ENCODE results near the gene TACSTD2.
"Not testable (repeated sequence)": the region's sequence is repeated elsewhere in the genome, so short reads cannot be mapped to it uniquely, and the experiment has no call there.

The TACSTD2 gene

GRCh38 chr1:58563715-58564114 is 13.3 kb downstream of the TACSTD2 start:
- DNase-seq: not testable (repeated sequence)

- DNase-seq: peak; percentile 60 to 87 (median 76)
These were observed 15.4 kb downstream of the TACSTD2 start for GRCh38 chr1:58561633-58562032.

GRCh38 chr1:58555393-58555792 is 21.7 kb downstream of the TACSTD2 start:
- DNase-seq: no peak

- no peak for DNase-seq
These were observed 25.6 kb downstream of the TACSTD2 start for GRCh38 chr1:58551186-58552140.

GRCh38 chr1:58549291-58549690 is 27.8 kb downstream of the TACSTD2 start:
- DNase-seq: not testable (repeated sequence)

GRCh38 chr1:58548371-58548770 is 28.7 kb downstream of the TACSTD2 start:
- peak in 1 of 4 experiments; percentile 5 for DNase-seq

GRCh38 chr1:58546520-58547308 is 30.3 kb downstream of the TACSTD2 start, which contains the start of gene OMA1:
Gene OMA1 (minus strand): TSS chr1:58546726. CDS start chr1:58539294, 7,432 bp downstream.
- DNase-seq: peak; percentile 99

- peak; percentile 84 to 94 (median 90) for DNase-seq
These were observed 31.2 kb downstream of the TACSTD2 start for GRCh38 chr1:58545591-58546519.

- DNase-seq: no peak
These were observed 33.8 kb downstream of the TACSTD2 start for GRCh38 chr1:58543260-58543659.

GRCh38 chr1:58539553-58539952 is 37.5 kb downstream of the TACSTD2 start:
- no peak for DNase-seq

GRCh38 chr1:58538821-58539220 is 38.2 kb downstream of the TACSTD2 start:
- DNase-seq: no peak

GRCh38 chr1:58531842-58532241 is 45.2 kb downstream of the TACSTD2 start:
- peak in 2 of 4 experiments; percentile 43 to 47 for DNase-seq

GRCh38 chr1:58529284-58529683 is 47.8 kb downstream of the TACSTD2 start:
- no peak for DNase-seq

- DNase-seq: peak; percentile 6 to 55 (median 22)
These were observed 48.5 kb downstream of the TACSTD2 start for GRCh38 chr1:58528518-58528917.

Measured in suppressor macrophage (primary cell).